ENCODE data around the gene TMEM185B. TPM values are rescaled to one million over a fixed set of nuclear protein-coding genes. Genes with fewer than 3 reads are reported as not detected.
"Not testable (repeated sequence)": the region's sequence is repeated elsewhere in the genome, so short reads cannot be mapped to it uniquely, and the experiment has no call there.

TMEM185B gene
- total RNA-seq, 1 donor from 2014 or later: 27.8 TPM

GRCh38 chr2:120237491-120237902 lies 14.3 kb upstream of the TMEM185B start:
- Mint-ChIP-seq H3K9me3 (peaks cover 4% of the 10 kb centered on the region), H3K4me3 (no peak overlapping the region), H3K27me3 (ENCODE audit: low read depth) (peaks cover 4% of the 10 kb centered on the region), H3K36me3 (no peaks in the 10 kb centered on the region), H3K27ac (no peak overlapping the region), H3K4me1 (peaks cover 16% of the 10 kb centered on the region)
- DNase-seq (ENCODE audit: low spot score in 2 of 2, unreplicated experiment in 2 of 2): no peak
- TF ChIP-seq CTCF (IDR thresholded peaks at IDR 0.05; ENCODE audit: unreplicated experiment): no peak

GRCh38 chr2:120236791-120237190 lies 13.6 kb upstream of the TMEM185B start:
- Mint-ChIP-seq H3K4me1 (peaks cover 20% of the 10 kb centered on the region), H3K4me3 (no peak overlapping the region), H3K27me3 (ENCODE audit: low read depth) (peaks cover 4% of the 10 kb centered on the region), H3K9me3 (peaks cover 4% of the 10 kb centered on the region), H3K27ac (no peak overlapping the region), H3K36me3 (no peaks in the 10 kb centered on the region)
- TF ChIP-seq CTCF (IDR thresholded peaks at IDR 0.05; ENCODE audit: unreplicated experiment): no peak
- no peak for DNase-seq (ENCODE audit: low spot score in 2 of 2, unreplicated experiment in 2 of 2)

GRCh38 chr2:120236316-120236715 lies 13.1 kb upstream of the TMEM185B start:
- Mint-ChIP-seq H3K4me1 (peaks cover 20% of the 10 kb centered on the region), H3K9me3 (peaks cover 4% of the 10 kb centered on the region), H3K4me3 (no peak overlapping the region), H3K27ac (no peak overlapping the region), H3K36me3 (no peaks in the 10 kb centered on the region), H3K27me3 (ENCODE audit: low read depth) (peaks cover 4% of the 10 kb centered on the region)
- TF ChIP-seq CTCF (IDR thresholded peaks at IDR 0.05; ENCODE audit: unreplicated experiment): no peak
- DNase-seq (ENCODE audit: low spot score in 2 of 2, unreplicated experiment in 2 of 2): no peak

- no peak for DNase-seq (ENCODE audit: low spot score in 2 of 2, unreplicated experiment in 2 of 2)
- H3K27ac Mint-ChIP-seq: no peak overlapping the region
- H3K9me3 Mint-ChIP-seq: peaks cover 4% of the 10 kb centered on the region
- peaks cover 4% of the 10 kb centered on the region for H3K27me3 Mint-ChIP-seq (ENCODE audit: low read depth)
- no peak overlapping the region for H3K4me3 Mint-ChIP-seq
- TF ChIP-seq CTCF (IDR thresholded peaks at IDR 0.05; ENCODE audit: unreplicated experiment): no peak
- H3K36me3 Mint-ChIP-seq: no peaks in the 10 kb centered on the region
- H3K4me1 Mint-ChIP-seq: peaks cover 20% of the 10 kb centered on the region
These were observed 12.5 kb upstream of the TMEM185B start for GRCh38 chr2:120235681-120236080.

GRCh38 chr2:120235158-120235557 lies 12.0 kb upstream of the TMEM185B start:
- peaks cover 20% of the 10 kb centered on the region for H3K4me1 Mint-ChIP-seq
- H3K36me3 Mint-ChIP-seq; H3K27ac Mint-ChIP-seq; H3K4me3 Mint-ChIP-seq; H3K27me3 Mint-ChIP-seq (ENCODE audit: low read depth); H3K9me3 Mint-ChIP-seq; DNase-seq (ENCODE audit: low spot score in 2 of 2, unreplicated experiment in 2 of 2): not testable (repeated sequence)

GRCh38 chr2:120233292-120233691 lies 10.1 kb upstream of the TMEM185B start:
- peaks cover 11% of the 10 kb centered on the region for H3K27me3 Mint-ChIP-seq (ENCODE audit: low read depth)
- peaks cover 16% of the 10 kb centered on the region for H3K4me1 Mint-ChIP-seq
- H3K36me3 Mint-ChIP-seq: no peaks in the 10 kb centered on the region
- H3K9me3 Mint-ChIP-seq: peaks cover 4% of the 10 kb centered on the region
- TF ChIP-seq CTCF (IDR thresholded peaks at IDR 0.05; ENCODE audit: unreplicated experiment): no peak
- no peak overlapping the region for H3K27ac Mint-ChIP-seq
- H3K4me3 Mint-ChIP-seq: no peak overlapping the region
- no peak for DNase-seq (ENCODE audit: low spot score in 2 of 2, unreplicated experiment in 2 of 2)

Data from mesothelial cell of epicardium (in vitro differentiated cells).